HG03439 (cell line): ENCODE data around the gene HOXA9.

Source experiments
- ATAC-seq: cut with Tn5 transposase; IDR thresholded peaks from one replicate; pipeline ENCODE4 v1.9.1; 2021; ENCODE audit warnings: mild to moderate bottlenecking, moderate library complexity; ENCODE audit not compliant: unreplicated experiment

HOXA9 gene

GRCh38 chr7:27201580-27202017 lies 36.3 kb upstream of the HOXA9 start:
- no peak for ATAC-seq

GRCh38 chr7:27200761-27201579 lies 35.6 kb upstream of the HOXA9 start:
- ATAC-seq = no peak

GRCh38 chr7:27199849-27200760 lies 34.8 kb upstream of the HOXA9 start, which contains the start of gene HOXA13:
Gene HOXA13 (minus strand): TSS chr7:27200091. CDS start chr7:27200077, 14 bp downstream.
- ATAC-seq = peak; percentile 65

GRCh38 chr7:27198871-27199801 lies 33.8 kb upstream of the HOXA9 start:
- no peak for ATAC-seq

- no peak for ATAC-seq
These were observed 33.0 kb upstream of the HOXA9 start for GRCh38 chr7:27198138-27198841.

- ATAC-seq = no peak
These were observed 32.1 kb upstream of the HOXA9 start for GRCh38 chr7:27197137-27198042.

- ATAC-seq = no peak
These were observed 31.0 kb upstream of the HOXA9 start for GRCh38 chr7:27196287-27196767.

GRCh38 chr7:27194686-27195379 lies 29.5 kb upstream of the HOXA9 start:
- ATAC-seq = no peak

GRCh38 chr7:27194002-27194352 lies 28.6 kb upstream of the HOXA9 start:
- ATAC-seq = no peak

- ATAC-seq = no peak
These were observed 28.1 kb upstream of the HOXA9 start for GRCh38 chr7:27193335-27194001.

GRCh38 chr7:27192546-27193334 lies 27.4 kb upstream of the HOXA9 start:
- ATAC-seq = no peak

- no peak for ATAC-seq
These were observed 26.7 kb upstream of the HOXA9 start for GRCh38 chr7:27191833-27192545.

- ATAC-seq = no peak
These were observed 25.9 kb upstream of the HOXA9 start for GRCh38 chr7:27191161-27191731.

- ATAC-seq = no peak
These were observed 24.8 kb upstream of the HOXA9 start for GRCh38 chr7:27189997-27190748.

- no peak for ATAC-seq
These were observed 24.1 kb upstream of the HOXA9 start for GRCh38 chr7:27189295-27189996.
